ENCODE measurements around the gene KCNK2.

Gene KCNK2

GRCh38 chr1:215101511-215101910 is 19.0 kb downstream of the KCNK2 start:
- DNase-seq: no peak

- no peak for DNase-seq
Measured at GRCh38 chr1:215104283-215104682, 21.7 kb downstream of the KCNK2 start.

- no peak for DNase-seq
Measured at GRCh38 chr1:215106067-215106466, 23.5 kb downstream of the KCNK2 start.

- DNase-seq: no peak
Measured at GRCh38 chr1:215109171-215109570, 26.6 kb downstream of the KCNK2 start.

GRCh38 chr1:215111916-215112315 is 29.4 kb downstream of the KCNK2 start:
- DNase-seq: no peak

GRCh38 chr1:215113776-215114153 is 31.2 kb downstream of the KCNK2 start:
- DNase-seq: no peak

GRCh38 chr1:215114154-215114933 is 31.8 kb downstream of the KCNK2 start:
- DNase-seq: no peak

- DNase-seq: no peak
Measured at GRCh38 chr1:215115760-215116159, 33.2 kb downstream of the KCNK2 start.

GRCh38 chr1:215118081-215118480 is 35.5 kb downstream of the KCNK2 start:
- DNase-seq: no peak

GRCh38 chr1:215119056-215119455 is 36.5 kb downstream of the KCNK2 start:
- no peak for DNase-seq

- DNase-seq: no peak
Measured at GRCh38 chr1:215119719-215120365, 37.3 kb downstream of the KCNK2 start.

- DNase-seq: no peak
Measured at GRCh38 chr1:215128504-215128903, 46.0 kb downstream of the KCNK2 start.

GRCh38 chr1:215131291-215131690 is 48.8 kb downstream of the KCNK2 start:
- DNase-seq: no peak

GRCh38 chr1:215132156-215132555 is 49.6 kb downstream of the KCNK2 start:
- no peak for DNase-seq

- DNase-seq: no peak
Measured at GRCh38 chr1:215133532-215133931, 51.0 kb downstream of the KCNK2 start.

- no peak for DNase-seq
Measured at GRCh38 chr1:215137985-215138384, 55.4 kb downstream of the KCNK2 start.

- DNase-seq: no peak
Measured at GRCh38 chr1:215140135-215140534, 57.6 kb downstream of the KCNK2 start.

- DNase-seq: no peak
Measured at GRCh38 chr1:215141460-215141859, 58.9 kb downstream of the KCNK2 start.

GRCh38 chr1:215143497-215143896 is 61.0 kb downstream of the KCNK2 start:
- no peak for DNase-seq

- no peak for DNase-seq
Measured at GRCh38 chr1:215146240-215146975, 63.9 kb downstream of the KCNK2 start.

GRCh38 chr1:215147024-215147423 is 64.5 kb downstream of the KCNK2 start:
- DNase-seq: no peak

- no peak for DNase-seq
Measured at GRCh38 chr1:215151841-215152549, 69.5 kb downstream of the KCNK2 start.

- no peak for DNase-seq
Measured at GRCh38 chr1:215156232-215156631, 73.7 kb downstream of the KCNK2 start.
